Liver (tissue), 9 donors: ENCODE results near the gene SLC11A1. TPM values are rescaled to one million over a fixed set of nuclear protein-coding genes. Genes with fewer than 3 reads are reported as not detected.

Experiments used
- DNase-seq: peaks from one replicate; pipeline ENCODE4 v3.0.0-alpha.2; 2017; ENCODE audit warnings: low spot score
- H3K27ac ChIP-seq, 2 donors: one replicate each; pipeline ENCODE4 v1.7.0; 2013; ENCODE audit warnings: inconsistent platforms in 2 of 2, low read length in 2 of 2, control low read depth in 1 of 2, low read depth in 1 of 2, mild to moderate bottlenecking in 1 of 2
- H3K27me3 ChIP-seq, 4 donors: one replicate each; pipeline versions ENCODE4 v1.6.1 to v1.7.0; 2013; ENCODE audit warnings: low read length in 3 of 4, inconsistent platforms in 1 of 4, mild to moderate bottlenecking in 1 of 4, moderate library complexity in 1 of 4; ENCODE audit not compliant: control insufficient read depth in 4 of 4, insufficient read depth in 4 of 4
- H3K36me3 ChIP-seq, 4 donors: one replicate each; pipeline versions ENCODE4 v1.6.1 to v1.7.0; 2013; ENCODE audit warnings: low read length in 3 of 4, mild to moderate bottlenecking in 3 of 4, low read depth in 1 of 4, moderate library complexity in 1 of 4; ENCODE audit not compliant: control insufficient read depth in 4 of 4, insufficient read depth in 3 of 4
- H3K4me1 ChIP-seq, 4 donors: one replicate each; pipeline versions ENCODE4 v1.6.1 to v1.7.0; 2013; ENCODE audit warnings: low read length in 3 of 4, mild to moderate bottlenecking in 3 of 4, moderate library complexity in 1 of 4; ENCODE audit not compliant: control insufficient read depth in 4 of 4, insufficient read depth in 4 of 4
- H3K4me3 ChIP-seq, 3 donors: one replicate each; pipeline versions ENCODE4 v1.6.1 to v1.7.0; 2013; ENCODE audit warnings: low read length in 3 of 3, control low read depth in 1 of 3, low read depth in 1 of 3, mild to moderate bottlenecking in 1 of 3
- H3K9ac ChIP-seq, 2 donors: one replicate each; pipeline ENCODE4 v1.7.0; 2013; ENCODE audit warnings: low read length in 2 of 2, mild to moderate bottlenecking in 2 of 2, moderate library complexity in 2 of 2, control low read depth in 1 of 2, low read depth in 1 of 2
- H3K9me3 ChIP-seq, 4 donors: one replicate each; pipeline versions ENCODE4 v1.6.1 to v1.7.0; 2013; ENCODE audit warnings: low read length in 3 of 4; ENCODE audit not compliant: control insufficient read depth in 4 of 4
- ATF3 ChIP-seq: IDR thresholded peaks from 2 replicates; pipeline ENCODE4 v1.6.1; 2016; ENCODE audit warnings: antibody characterized with exemption
- EGR1 ChIP-seq, 2 donors: IDR thresholded peaks; 2 replicates each; pipeline ENCODE4 v1.6.1; 2016 to 2018; ENCODE audit warnings: antibody characterized with exemption in 2 of 2, low read depth in 2 of 2
- FOXA1 ChIP-seq: IDR thresholded peaks from 2 replicates; pipeline ENCODE4 v1.6.1; 2016; ENCODE audit warnings: antibody characterized with exemption
- FOXA2 ChIP-seq: IDR thresholded peaks from 2 replicates; pipeline ENCODE4 v1.6.1; 2016; ENCODE audit warnings: antibody characterized with exemption
- GABPA ChIP-seq, 2 donors: IDR thresholded peaks in 1 of 2; conservative IDR thresholded peaks in 1 of 2; 2 replicates each; pipeline ENCODE4 v1.6.1; 2016; ENCODE audit warnings: antibody characterized with exemption in 2 of 2, mild to moderate bottlenecking in 1 of 2, moderate library complexity in 1 of 2
- HNF4A ChIP-seq, 2 donors: conservative IDR thresholded peaks; 2 replicates each; pipeline ENCODE4 v1.6.1; 2016; ENCODE audit warnings: antibody characterized with exemption in 2 of 2, mild to moderate bottlenecking in 2 of 2
- HNF4G ChIP-seq: IDR thresholded peaks from 2 replicates; pipeline ENCODE4 v1.6.1; 2016; ENCODE audit warnings: antibody characterized with exemption
- MAX ChIP-seq: IDR thresholded peaks from 2 replicates; pipeline ENCODE4 v1.6.1; 2016; ENCODE audit warnings: antibody characterized with exemption
- NR2F2 ChIP-seq: IDR thresholded peaks from 2 replicates; pipeline ENCODE4 v1.6.1; 2016; ENCODE audit warnings: antibody characterized with exemption
- REST ChIP-seq: IDR thresholded peaks from 2 replicates; pipeline ENCODE4 v1.6.1; 2016; ENCODE audit warnings: antibody characterized with exemption, mild to moderate bottlenecking
- RXRA ChIP-seq, 2 donors: IDR thresholded peaks; 2 replicates each; pipeline ENCODE4 v1.6.1; 2017 to 2018; ENCODE audit warnings: antibody characterized with exemption in 2 of 2, mild to moderate bottlenecking in 1 of 2
- SP1 ChIP-seq: IDR thresholded peaks from 2 replicates; pipeline ENCODE4 v1.6.1; 2018; ENCODE audit warnings: antibody characterized with exemption, mild to moderate bottlenecking
- TAF1 ChIP-seq: conservative IDR thresholded peaks from 2 replicates; pipeline ENCODE4 v1.6.1; 2016; ENCODE audit warnings: antibody characterized with exemption, mild to moderate bottlenecking
- YY1 ChIP-seq: IDR thresholded peaks from 2 replicates; pipeline ENCODE4 v1.6.1; 2016; ENCODE audit warnings: antibody characterized with exemption, mild to moderate bottlenecking
- ZBTB33 ChIP-seq: IDR thresholded peaks from 2 replicates; pipeline ENCODE4 v1.6.1; 2016; ENCODE audit warnings: antibody characterized with exemption
- WGBS: extraction: QIAGEN DNeasy Blood & Tissue Kit; methylation state at CpG from one replicate; pipeline ENCODE4 v1.1.7; 2013; 5-methylcytosine and 5-hydroxymethylcytosine counted together
- polyA plus RNA-seq, 2 donors: library from polyadenylated mRNA; stranded (reverse) in 1 of 2; unstranded in 1 of 2; fragments of 200-250 nt in 1 of 2; fragments of >200 nt in 1 of 2; fragmentation: Nextera tagmentation in 1 of 2; extraction: Ambion mirVana in 1 of 2; gene quantifications; one replicate each; pipeline versions ENCODE4 v1.2.1 to v1.2.3, GENCODE V29; 2013 to 2015
- total RNA-seq, 2 donors: library from RNA; depleted of rRNA; stranded (reverse); fragments of >200 nt; gene quantifications; one replicate each; pipeline ENCODE4 v1.2.3, GENCODE V29; 2014
- TF ChIP-seq, protein P1 (sequence below): fragments of 150-350 bp; IDR thresholded peaks from 2 replicates; pipeline ENCODE4 v1.5.1; 2017; ENCODE audit warnings: improper control_type of control experiment, low read depth, low read length; ENCODE audit not compliant: missing input control
- donor health status: healthy.
- donor health status: healthy.
- donor health status: healthy.
- donor health status: healthy.
- donor health status: healthy.

Gene SLC11A1
- total and polyA plus RNA-seq, 4 donors, result 1.4 to 23.0 (median 3.2) TPM

DNA sequence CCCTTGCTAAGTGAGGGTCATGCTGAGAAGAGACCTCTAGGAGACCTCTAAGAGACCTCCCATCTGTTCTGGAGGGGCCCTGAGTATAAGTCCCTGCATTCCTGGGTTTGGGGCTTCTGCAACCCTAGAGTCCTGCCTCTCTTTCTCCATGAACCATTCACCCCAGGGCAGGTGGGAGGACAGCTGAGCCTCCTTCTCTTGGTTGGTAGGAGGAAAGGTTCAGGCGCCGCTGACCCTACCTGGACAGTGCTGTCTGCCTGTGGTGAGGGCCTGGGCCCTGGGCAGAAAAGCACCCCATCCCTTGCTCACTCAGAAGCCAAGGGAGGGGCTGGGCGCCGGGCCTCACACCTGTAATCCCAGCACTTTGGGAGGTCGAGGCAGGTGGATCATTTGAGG, 36.2 kb downstream of the SLC11A1 start:
- peak overlapping the region in 1 of 2 donors; percentile 18 for H3K27ac ChIP-seq

More for the DNA sequence above, 36.2 kb downstream of the SLC11A1 start:
- DNase-seq, result no peak
- H3K36me3 ChIP-seq, result no peaks in the 10 kb centered on the region
- no peak for TF ChIP-seq RXRA (IDR thresholded peaks at IDR 0.05)
- no peak for TF ChIP-seq HNF4G
- TF ChIP-seq, protein P1, sequence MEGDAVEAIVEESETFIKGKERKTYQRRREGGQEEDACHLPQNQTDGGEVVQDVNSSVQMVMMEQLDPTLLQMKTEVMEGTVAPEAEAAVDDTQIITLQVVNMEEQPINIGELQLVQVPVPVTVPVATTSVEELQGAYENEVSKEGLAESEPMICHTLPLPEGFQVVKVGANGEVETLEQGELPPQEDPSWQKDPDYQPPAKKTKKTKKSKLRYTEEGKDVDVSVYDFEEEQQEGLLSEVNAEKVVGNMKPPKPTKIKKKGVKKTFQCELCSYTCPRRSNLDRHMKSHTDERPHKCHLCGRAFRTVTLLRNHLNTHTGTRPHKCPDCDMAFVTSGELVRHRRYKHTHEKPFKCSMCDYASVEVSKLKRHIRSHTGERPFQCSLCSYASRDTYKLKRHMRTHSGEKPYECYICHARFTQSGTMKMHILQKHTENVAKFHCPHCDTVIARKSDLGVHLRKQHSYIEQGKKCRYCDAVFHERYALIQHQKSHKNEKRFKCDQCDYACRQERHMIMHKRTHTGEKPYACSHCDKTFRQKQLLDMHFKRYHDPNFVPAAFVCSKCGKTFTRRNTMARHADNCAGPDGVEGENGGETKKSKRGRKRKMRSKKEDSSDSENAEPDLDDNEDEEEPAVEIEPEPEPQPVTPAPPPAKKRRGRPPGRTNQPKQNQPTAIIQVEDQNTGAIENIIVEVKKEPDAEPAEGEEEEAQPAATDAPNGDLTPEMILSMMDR, result no peak
- no peak for TF ChIP-seq FOXA1
- TF ChIP-seq EGR1 (IDR thresholded peaks at IDR 0.05; ENCODE audit: low read depth in 2 of 2), result no peak
- no peak for TF ChIP-seq SP1
- TF ChIP-seq ATF3, result no peak
- TF ChIP-seq NR2F2, result no peak
- no peak for TF ChIP-seq REST
- no peak for TF ChIP-seq ZBTB33
- no peak for TF ChIP-seq TAF1
- TF ChIP-seq HNF4A (conservative IDR thresholded peaks at IDR 0.05), result no peak
- no peak for TF ChIP-seq YY1
- TF ChIP-seq GABPA (IDR thresholded peaks at IDR 0.05 in 1 of 2, conservative IDR thresholded peaks at IDR 0.05 in 1 of 2), result no peak
- TF ChIP-seq FOXA2, result no peak
- TF ChIP-seq MAX, result no peak
- no peaks in the 10 kb centered on the region for H3K9me3 ChIP-seq
- H3K27me3 ChIP-seq, result no peaks in the 10 kb centered on the region
- H3K4me3 ChIP-seq, result no peak overlapping the region
- WGBS, result 85% methylated on average over 5 of the region's 5 CpGs
- H3K9ac ChIP-seq, result no peak overlapping the region
- H3K4me1 ChIP-seq, result peaks cover 5 to 16% (median 11%) of the 10 kb centered on the region in 4 donors
